Measurements from ENCODE around the gene PRODH2. TPM values are rescaled to one million over a fixed set of nuclear protein-coding genes. Genes with fewer than 3 reads are reported as not detected.

PRODH2 gene
- polyA plus RNA-seq, 1 experiment, result not detected

GRCh38 chr19:35782589-35782988, 30.1 kb downstream of the PRODH2 start:
- DNase-seq (ENCODE audit: low read depth), result no peak
- H3K27me3 ChIP-seq (ENCODE audit: control insufficient read depth, insufficient read depth, low read length), result no peaks in the 10 kb centered on the region
- POLR2A ChIA-PET, result no interaction called here
- CTCF ChIA-PET, result interaction anchor here (0.9 kb wide), 1 partner anchor 8 kb away, joined by 3 read pairs; no protein-coding TSS in a partner anchor
- H3K4me3 ChIP-seq (ENCODE audit: low read depth, low read length), result no peak overlapping the region
- no peak for TF ChIP-seq CTCF (IDR thresholded peaks at IDR 0.05; ENCODE audit: insufficient read depth, low read depth, low read length)
- peaks cover 4% of the 10 kb centered on the region for H3K36me3 ChIP-seq (ENCODE audit: control insufficient read depth, insufficient read depth, low read length)

DNA sequence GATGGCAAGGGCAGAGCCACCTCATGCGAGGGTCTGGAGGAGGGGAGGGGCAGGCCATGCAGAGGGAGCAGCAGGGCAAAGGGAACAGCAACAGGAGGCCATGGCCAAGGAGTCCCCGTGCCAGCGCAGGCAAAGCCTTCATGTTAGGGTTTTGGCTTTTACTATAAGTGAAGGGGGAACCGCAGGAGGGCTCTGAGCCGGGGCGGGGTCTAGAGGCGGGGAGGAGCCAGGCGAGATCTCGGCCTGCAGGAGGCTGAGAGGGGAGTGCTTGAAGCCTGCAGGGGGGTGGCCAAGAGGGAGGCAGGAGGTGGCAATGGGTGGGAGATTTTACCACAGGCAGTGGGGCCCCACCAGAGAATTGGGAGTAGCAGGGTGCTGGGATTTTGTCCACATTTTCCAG, 31.0 kb downstream of the PRODH2 start:
- TF ChIP-seq CTCF (IDR thresholded peaks at IDR 0.05; ENCODE audit: insufficient read depth, low read depth, low read length), result no peak
- POLR2A ChIA-PET, result no interaction called here
- no peaks in the 10 kb centered on the region for H3K27me3 ChIP-seq (ENCODE audit: control insufficient read depth, insufficient read depth, low read length)
- peaks cover 4% of the 10 kb centered on the region for H3K36me3 ChIP-seq (ENCODE audit: control insufficient read depth, insufficient read depth, low read length)
- no peak for DNase-seq (ENCODE audit: low read depth)
- no peak overlapping the region for H3K4me3 ChIP-seq (ENCODE audit: low read depth, low read length)
- CTCF ChIA-PET, result interaction anchor here (0.9 kb wide), 1 partner anchor 9 kb away, joined by 3 read pairs; no protein-coding TSS in a partner anchor

DNA sequence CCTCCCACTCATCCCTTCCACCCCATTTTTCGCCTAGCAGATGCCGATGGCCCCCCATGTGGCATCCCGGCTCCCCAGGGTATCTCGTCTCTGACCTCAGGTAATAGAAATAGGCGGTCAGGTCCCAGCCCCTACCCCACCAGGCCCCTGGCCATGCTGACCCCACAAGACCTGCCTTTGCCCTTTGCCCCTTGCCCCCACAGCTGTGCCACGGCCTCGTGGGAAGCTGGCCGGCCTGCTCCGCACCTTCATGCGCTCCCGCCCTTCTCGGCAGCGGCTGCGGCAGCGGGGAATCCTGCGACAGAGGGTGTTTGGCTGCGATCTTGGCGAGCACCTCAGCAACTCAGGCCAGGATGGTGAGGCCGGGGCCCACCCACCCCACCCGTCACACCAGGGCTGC, 31.9 kb downstream of the PRODH2 start:
- POLR2A ChIA-PET, result no interaction called here

GRCh38 chr19:35780058-35780457, 32.6 kb downstream of the PRODH2 start:
- Histone ChIP-seq H3K4me3 (ENCODE audit: low read depth, low read length) (no peak overlapping the region), H3K36me3 (ENCODE audit: control insufficient read depth, insufficient read depth, low read length) (peaks cover 4% of the 10 kb centered on the region), H3K27me3 (ENCODE audit: control insufficient read depth, insufficient read depth, low read length) (no peaks in the 10 kb centered on the region)
- TF ChIP-seq CTCF (IDR thresholded peaks at IDR 0.05; ENCODE audit: insufficient read depth, low read depth, low read length), result no peak
- ChIA-PET POLR2A (no interaction called here), CTCF (no interaction called here)
- DNase-seq (ENCODE audit: low read depth), result no peak

More for the DNA sequence above, 31.9 kb downstream of the PRODH2 start:
- TF ChIP-seq CTCF (IDR thresholded peaks at IDR 0.05; ENCODE audit: insufficient read depth, low read depth, low read length), result no peak
- H3K27me3 ChIP-seq (ENCODE audit: control insufficient read depth, insufficient read depth, low read length), result no peaks in the 10 kb centered on the region
- peaks cover 4% of the 10 kb centered on the region for H3K36me3 ChIP-seq (ENCODE audit: control insufficient read depth, insufficient read depth, low read length)
- H3K4me3 ChIP-seq (ENCODE audit: low read depth, low read length), result no peak overlapping the region
- CTCF ChIA-PET, result no interaction called here
- no peak for DNase-seq (ENCODE audit: low read depth)

GRCh38 chr19:35779033-35779432, 33.6 kb downstream of the PRODH2 start:
- Histone ChIP-seq H3K4me3 (ENCODE audit: low read depth, low read length) (no peak overlapping the region), H3K27me3 (ENCODE audit: control insufficient read depth, insufficient read depth, low read length) (no peaks in the 10 kb centered on the region), H3K36me3 (ENCODE audit: control insufficient read depth, insufficient read depth, low read length) (peaks cover 4% of the 10 kb centered on the region)
- POLR2A ChIA-PET, result no interaction called here
- no peak for TF ChIP-seq CTCF (IDR thresholded peaks at IDR 0.05; ENCODE audit: insufficient read depth, low read depth, low read length)
- no peak for DNase-seq (ENCODE audit: low read depth)
- CTCF ChIA-PET, result no interaction called here
